ENCODE data around the gene DIP2A. TPM values are rescaled to one million over a fixed set of nuclear protein-coding genes. Genes with fewer than 3 reads are reported as not detected.

The DIP2A gene
- total RNA-seq, 1 experiment from 2014 or later, result 39.9 TPM

GRCh38 chr21:46554431-46555224 is 95.9 kb downstream of the DIP2A start:
- H3K9me2 ChIP-seq (ENCODE audit: insufficient read depth), result no peaks in the 10 kb centered on the region
- H3F3A ChIP-seq (ENCODE audit: insufficient read depth, low read depth), result no peaks in the 10 kb centered on the region
- no peak for DNase-seq
- BruUV-seq (replicated peaks), result no TSS peak
- intact Hi-C loops (cut with micrococcal nuclease; ENCODE audit: unreplicated experiment), result no loop called here
- CTCF ChIA-PET, result no interaction called here
- no peaks in the 10 kb centered on the region for H3K36me3 ChIP-seq (ENCODE audit: low read depth)
- no peak overlapping the region for H2AFZ ChIP-seq
- no peak overlapping the region for H3K4me2 ChIP-seq
- H4K20me1 ChIP-seq (ENCODE audit: insufficient read depth), result no peaks in the 10 kb centered on the region
- no peaks in the 10 kb centered on the region for H3K9me3 ChIP-seq (ENCODE audit: insufficient read depth, low read depth)
- H3K27ac ChIP-seq, result no peak overlapping the region
- H3K4me3 ChIP-seq, result no peak overlapping the region
- POLR2A ChIA-PET (ENCODE audit: unreplicated experiment), result no interaction called here
- H3K4me1 ChIP-seq (replicated peaks; ENCODE audit: insufficient read depth), result no peaks in the 10 kb centered on the region
- TF ChIP-seq EZH2 (IDR thresholded peaks at IDR 0.05; ENCODE audit: low read depth) (no peak), CTCF (conservative IDR thresholded peaks at IDR 0.05) (no peak)
- no peaks in the 10 kb centered on the region for H3K79me2 ChIP-seq (ENCODE audit: low read depth)
- H3K27me3 ChIP-seq (ENCODE audit: insufficient read depth, low read depth), result no peaks in the 10 kb centered on the region

- Histone ChIP-seq H3K36me3 (ENCODE audit: low read depth) (no peaks in the 10 kb centered on the region), H3K27ac (no peak overlapping the region), H3F3A (ENCODE audit: insufficient read depth, low read depth) (no peaks in the 10 kb centered on the region), H3K9me2 (ENCODE audit: insufficient read depth) (no peaks in the 10 kb centered on the region), H4K20me1 (ENCODE audit: insufficient read depth) (no peaks in the 10 kb centered on the region), H2AFZ (no peak overlapping the region), H3K4me1 (replicated peaks; ENCODE audit: insufficient read depth) (no peaks in the 10 kb centered on the region), H3K4me3 (no peak overlapping the region), H3K27me3 (ENCODE audit: insufficient read depth, low read depth) (no peaks in the 10 kb centered on the region), H3K79me2 (ENCODE audit: low read depth) (no peaks in the 10 kb centered on the region), H3K4me2 (no peak overlapping the region), H3K9me3 (ENCODE audit: insufficient read depth, low read depth) (no peaks in the 10 kb centered on the region)
- ChIA-PET POLR2A (ENCODE audit: unreplicated experiment) (no interaction called here), CTCF (no interaction called here)
- TF ChIP-seq EZH2 (IDR thresholded peaks at IDR 0.05; ENCODE audit: low read depth), result no peak
- TF ChIP-seq CTCF (conservative IDR thresholded peaks at IDR 0.05), result no peak
- DNase-seq, result no peak
- intact Hi-C loops (cut with micrococcal nuclease; ENCODE audit: unreplicated experiment), result no loop called here
- no TSS peak for BruUV-seq (replicated peaks)
These were observed 96.5 kb downstream of the DIP2A start for GRCh38 chr21:46555225-46555617.

GRCh38 chr21:46555678-46556077 is 97.0 kb downstream of the DIP2A start:
- Histone ChIP-seq H3K4me1 (replicated peaks; ENCODE audit: insufficient read depth) (no peaks in the 10 kb centered on the region), H3K36me3 (ENCODE audit: low read depth) (no peaks in the 10 kb centered on the region), H3K27me3 (ENCODE audit: insufficient read depth, low read depth) (no peaks in the 10 kb centered on the region), H3K9me3 (ENCODE audit: insufficient read depth, low read depth) (no peaks in the 10 kb centered on the region), H2AFZ (no peak overlapping the region), H3K4me3 (no peak overlapping the region), H3K79me2 (ENCODE audit: low read depth) (no peaks in the 10 kb centered on the region), H4K20me1 (ENCODE audit: insufficient read depth) (no peaks in the 10 kb centered on the region), H3K27ac (no peak overlapping the region), H3K9me2 (ENCODE audit: insufficient read depth) (no peaks in the 10 kb centered on the region), H3K4me2 (no peak overlapping the region), H3F3A (ENCODE audit: insufficient read depth, low read depth) (no peaks in the 10 kb centered on the region)
- no peak for DNase-seq
- intact Hi-C loops (cut with micrococcal nuclease; ENCODE audit: unreplicated experiment), result no loop called here
- POLR2A ChIA-PET (ENCODE audit: unreplicated experiment), result no interaction called here
- no peak for TF ChIP-seq CTCF (conservative IDR thresholded peaks at IDR 0.05)
- no peak for TF ChIP-seq EZH2 (IDR thresholded peaks at IDR 0.05; ENCODE audit: low read depth)
- no TSS peak for BruUV-seq (replicated peaks)
- CTCF ChIA-PET, result no interaction called here
